Caki2 (cell line): ENCODE data around the gene GBP2. TPM values are rescaled to one million over a fixed set of nuclear protein-coding genes. Genes with fewer than 3 reads are reported as not detected.
"Not testable (repeated sequence)": the region's sequence is repeated elsewhere in the genome, so short reads cannot be mapped to it uniquely, and the experiment has no call there.

Source experiments
- DNase-seq: peaks from one replicate; pipeline ENCODE4 v3.0.0-alpha.2; 2015; ENCODE audit warnings: low read depth
- in situ Hi-C: cut with HindIII; loops from 2 replicates; pipeline ENCODE4 v1.10.0; 2016; ENCODE audit warnings: low sequenced_read_pairs, low pct_unique_long_range_greater_than_20kb, mixed read lengths
- total RNA-seq: library from RNA; depleted of rRNA; stranded (reverse); fragments of >200 nt; shearing (Covaris generic); gene quantifications from 2 replicates; pipeline ENCODE4 v1.2.3, GENCODE V29; 2014; ENCODE audit warnings: low replicate concordance; rRNA removed

GBP2 gene
- total RNA-seq, 1 experiment from 2014 or later: 2.7 TPM

DNA sequence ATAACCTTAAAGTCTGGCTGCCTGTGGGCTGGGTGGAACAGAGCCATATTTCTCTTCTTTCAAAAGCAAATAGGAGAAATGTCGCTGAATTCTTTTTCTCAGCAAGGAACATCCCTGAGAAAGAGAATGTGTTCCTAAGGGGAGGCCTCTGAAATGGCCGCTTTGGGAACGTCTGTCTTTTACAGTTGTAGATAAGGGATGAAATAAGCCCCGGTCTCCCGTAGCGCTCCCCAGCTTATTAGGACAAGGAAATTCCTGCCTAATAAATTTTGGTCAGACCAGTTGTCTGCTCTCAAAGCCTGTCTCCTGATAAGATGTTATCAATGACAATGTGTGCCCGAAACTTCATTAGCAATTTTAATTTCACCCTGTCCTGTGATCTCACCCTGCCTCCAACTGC lies 45.8 kb downstream of the GBP2 start:
- DNase-seq, in situ Hi-C loops: not testable (repeated sequence)

DNA sequence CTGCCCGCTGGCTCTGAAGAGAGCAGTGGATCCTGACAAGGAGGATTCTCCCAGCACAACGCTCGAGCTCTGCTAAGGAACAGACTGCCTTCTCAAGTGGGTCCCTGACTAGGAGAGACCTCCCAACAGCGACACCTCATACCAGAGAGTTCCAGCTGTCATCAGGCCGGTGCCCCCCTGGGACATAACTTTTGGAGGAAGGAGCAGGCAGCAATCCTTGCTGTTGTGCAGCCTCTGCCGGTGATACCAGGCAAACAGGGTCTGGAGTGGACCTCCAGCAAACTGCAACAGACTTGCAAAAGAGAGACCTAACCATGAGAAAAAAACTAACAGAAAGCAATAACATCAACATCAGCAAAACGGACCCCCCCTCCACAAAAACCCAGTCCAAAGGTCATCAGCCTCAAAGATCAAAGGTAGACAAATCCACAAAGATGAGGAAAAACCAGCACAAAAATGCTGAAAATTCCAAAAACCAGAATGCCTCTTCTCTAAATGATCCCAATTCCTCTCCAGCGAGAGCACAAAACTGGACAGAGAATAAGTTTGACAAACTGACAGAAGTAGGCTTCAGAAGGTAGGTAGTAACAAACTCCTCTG lies 53.3 kb downstream of the GBP2 start:
- DNase-seq, in situ Hi-C loops: not testable (repeated sequence)

DNA sequence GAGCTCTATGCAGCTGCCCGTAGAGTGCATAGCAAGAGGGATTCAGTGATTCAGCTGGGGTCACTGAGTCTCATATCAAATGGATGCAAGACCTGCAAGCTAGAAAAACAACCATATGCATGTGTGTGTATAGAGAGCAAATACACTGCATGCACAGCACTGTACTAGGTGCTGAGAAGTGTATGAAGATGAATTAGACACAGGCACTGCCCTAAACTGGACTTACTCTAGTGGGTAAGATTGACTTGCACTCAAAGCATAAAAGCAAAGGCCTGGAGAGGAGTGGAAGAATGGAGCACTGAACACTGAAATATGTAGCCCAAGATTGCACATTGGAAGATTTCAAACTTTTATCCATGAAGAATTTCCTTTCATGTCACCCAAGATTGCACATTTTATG lies 55.4 kb downstream of the GBP2 start:
- in situ Hi-C loops: no loop called here
- DNase-seq: no peak

DNA sequence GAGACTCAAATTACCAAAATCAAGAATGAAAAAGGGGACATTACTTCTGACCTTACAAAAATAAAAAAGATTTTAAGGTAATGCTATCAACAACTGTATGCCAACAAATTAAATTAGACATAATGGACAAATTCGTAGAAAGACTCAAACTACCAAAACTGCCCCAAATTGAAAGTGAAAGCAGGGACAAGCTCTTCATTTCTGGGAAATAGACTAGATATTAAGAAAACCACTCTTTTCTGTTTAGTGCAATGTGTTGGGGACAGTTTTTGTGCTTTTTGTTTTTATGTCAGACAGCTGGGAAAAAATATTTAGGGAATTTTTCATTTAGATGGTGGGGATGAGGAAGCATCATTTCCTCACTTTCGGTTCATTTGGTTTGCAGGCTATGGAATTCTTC lies 56.0 kb downstream of the GBP2 start:
- in situ Hi-C loops: no loop called here

GRCh38 chr1:89068291-89068690 lies 57.6 kb downstream of the GBP2 start:
- DNase-seq: no peak
- in situ Hi-C loops: no loop called here

More for the DNA sequence above, 56.0 kb downstream of the GBP2 start:
- no peak for DNase-seq

GRCh38 chr1:89065079-89065868 lies 60.6 kb downstream of the GBP2 start, which contains the start of gene GBP1:
TSS of gene GBP1 (minus strand) at chr1:89065208. CDS start at chr1:89063234, 1,974 bp downstream.
- no peak for DNase-seq
- in situ Hi-C loops: no loop called here

DNA sequence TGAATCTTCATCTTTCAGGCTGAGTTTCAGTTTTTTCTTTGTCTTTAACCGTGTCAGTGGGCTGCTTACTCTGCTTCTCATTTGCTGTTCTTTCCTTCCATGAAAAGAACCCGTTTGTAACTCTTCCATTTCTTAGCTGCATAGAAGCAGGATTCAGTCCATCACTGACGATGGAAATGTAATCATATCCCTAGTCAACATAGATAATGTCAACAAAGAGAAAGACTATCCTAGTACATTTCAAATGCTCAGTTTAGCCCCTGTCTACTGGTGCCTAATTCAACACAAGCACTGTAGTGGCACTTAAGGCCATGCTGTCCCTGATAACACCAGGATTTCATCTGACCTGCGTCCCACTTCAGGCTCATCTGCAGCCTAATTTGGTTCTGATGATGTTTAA lies 61.3 kb downstream of the GBP2 start:
- no peak for DNase-seq
- in situ Hi-C loops: no loop called here

DNA sequence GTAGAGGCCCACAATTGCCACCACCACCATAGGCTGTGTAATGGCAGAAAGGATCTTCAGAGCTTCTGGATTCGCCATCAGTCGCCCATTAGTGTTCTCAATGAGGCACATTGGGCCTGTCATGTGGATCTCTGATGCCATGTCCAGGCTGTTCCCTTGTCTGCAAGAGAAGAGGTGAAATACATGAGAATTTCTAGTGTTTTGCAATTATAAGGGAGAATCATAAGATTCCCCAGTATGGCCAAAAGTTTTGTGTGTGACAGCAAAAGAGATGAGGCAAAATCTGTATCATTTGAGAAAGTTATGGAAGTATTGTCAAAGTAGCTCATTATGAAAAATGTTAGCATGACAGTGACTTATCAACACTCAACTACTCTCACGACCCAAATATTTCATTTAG lies 62.8 kb downstream of the GBP2 start:
- no peak for DNase-seq
- in situ Hi-C loops: no loop called here

DNA sequence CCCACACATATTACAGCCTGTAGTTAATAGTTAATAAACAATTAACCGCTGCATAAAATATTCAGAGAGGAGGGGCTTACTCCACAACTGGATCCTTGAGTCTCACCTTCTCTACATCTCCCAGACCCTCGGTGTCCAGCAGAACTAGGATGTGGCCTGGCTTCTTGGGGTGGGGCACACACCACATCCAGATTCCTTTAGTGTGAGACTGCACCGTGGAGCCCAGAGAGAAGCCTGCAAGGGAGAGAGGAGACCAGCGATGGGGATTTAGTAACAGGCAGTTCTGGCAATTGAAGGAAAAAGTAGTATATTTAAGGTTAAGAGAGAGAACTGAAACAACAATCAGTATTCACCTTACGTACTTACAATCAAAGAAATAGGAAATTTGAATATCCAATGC lies 65.8 kb downstream of the GBP2 start:
- DNase-seq: no peak
- in situ Hi-C loops: no loop called here

Other genes starting within 250 kb of the GBP2 start
- gene GTF2B, start 234.5 kb downstream of the GBP2 start, total RNA-seq: 34.2 and 38.4 TPM in 2 replicates
- gene KYAT3, start 133.5 kb downstream of the GBP2 start, total RNA-seq: 7.2 and 16.0 TPM in 2 replicates
- 3.1 and 5.2 TPM in 2 replicates for gene RBMXL1, start 133.5 kb downstream of the GBP2 start, total RNA-seq
- gene GBP3, start 103.2 kb downstream of the GBP2 start, total RNA-seq: 6.7 and 9.7 TPM in 2 replicates
- gene GBP1, start 60.9 kb downstream of the GBP2 start, total RNA-seq: 0.07 TPM in 1 of 2 replicates, not detected in the other
- gene GBP7, start 49.9 kb upstream of the GBP2 start, total RNA-seq: not detected in 2 replicates
- gene GBP4, start 72.8 kb upstream of the GBP2 start, total RNA-seq: not detected in 2 replicates
- gene GBP5, start 146.7 kb upstream of the GBP2 start, total RNA-seq: not detected in 2 replicates
- gene GBP6, start 237.9 kb upstream of the GBP2 start, total RNA-seq: not detected in 2 replicates